DND-41 (cell line): Measurements from ENCODE around the gene CADM2.

Experiments used
- ATAC-seq: fragments of 200-7000 bp; cut with Tn5 transposase; 3 replicates; pipeline ENCODE4 v1.9.1; 2021; ENCODE audit warnings: low read depth; ENCODE audit not compliant: insufficient read depth
- DNase-seq: peaks from one replicate; pipeline ENCODE4 v3.0.0-alpha.2; 2020
- H2AFZ ChIP-seq: 2 replicates; pipeline ENCODE4 v1.6.0; 2012; ENCODE audit warnings: low read depth, low read length
- H3K27ac ChIP-seq: 2 replicates; pipeline ENCODE4 v1.5.1; 2012; ENCODE audit warnings: low read length, inconsistent platforms
- H3K27me3 ChIP-seq: fragments of 200-600 bp; sonication (generic); 2 replicates; pipeline ENCODE4 v1.6.0; 2012; ENCODE audit warnings: low read length, mild to moderate bottlenecking, inconsistent platforms; ENCODE audit not compliant: insufficient read depth, poor library complexity
- H3K36me3 ChIP-seq: 2 replicates; pipeline ENCODE4 v1.5.1; 2012; ENCODE audit warnings: low read length, inconsistent platforms; ENCODE audit not compliant: insufficient read depth
- H3K4me1 ChIP-seq: 2 replicates; pipeline ENCODE4 v1.5.1; 2012; ENCODE audit warnings: mild to moderate bottlenecking, low read length; ENCODE audit not compliant: insufficient read depth
- H3K4me2 ChIP-seq: 2 replicates; pipeline ENCODE4 v1.6.0; 2012; ENCODE audit warnings: mild to moderate bottlenecking, moderate library complexity, low read length, inconsistent platforms; ENCODE audit not compliant: insufficient read depth
- H3K4me3 ChIP-seq, 2 experiments: fragments of 200-600 bp in 1 of 2; shearing (Covaris generic) in 1 of 2; 2 replicates each; pipeline ENCODE4 v1.5.1; 2012 to 2016; ENCODE audit warnings: inconsistent platforms in 2 of 2, low read length in 2 of 2, mild to moderate bottlenecking in 2 of 2, low read depth in 1 of 2, moderate library complexity in 1 of 2
- H3K79me2 ChIP-seq: 2 replicates; pipeline ENCODE4 v1.6.0; 2012; ENCODE audit warnings: low read length, inconsistent platforms; ENCODE audit not compliant: insufficient read depth
- H3K9ac ChIP-seq: 2 replicates; pipeline ENCODE4 v1.6.0; 2012; ENCODE audit warnings: low read depth, mild to moderate bottlenecking, inconsistent platforms, low read length, moderate library complexity
- H3K9me3 ChIP-seq: 2 replicates; pipeline ENCODE4 v1.5.1; 2012; ENCODE audit warnings: low read length, moderate library complexity, mild to moderate bottlenecking, inconsistent platforms; ENCODE audit not compliant: insufficient read depth, severe bottlenecking
- H4K20me1 ChIP-seq: 2 replicates; pipeline ENCODE4 v1.6.0; 2012; ENCODE audit warnings: low read length; ENCODE audit not compliant: insufficient read depth
- EZH2 ChIP-seq: IDR thresholded peaks from 3 replicates; pipeline ENCODE4 v1.6.1; 2012; ENCODE audit warnings: borderline replicate concordance, low read depth, mild to moderate bottlenecking, moderate library complexity, low read length, inconsistent platforms; ENCODE audit not compliant: severe bottlenecking
- TF ChIP-seq, protein P1 (sequence below): IDR thresholded peaks from 2 replicates; pipeline ENCODE4 v1.5.1; 2012; ENCODE audit warnings: borderline replicate concordance, low read length, moderate library complexity, mild to moderate bottlenecking; ENCODE audit not compliant: poor library complexity, severe bottlenecking; ENCODE audit errors: extremely low read depth

Gene CADM2

DNA sequence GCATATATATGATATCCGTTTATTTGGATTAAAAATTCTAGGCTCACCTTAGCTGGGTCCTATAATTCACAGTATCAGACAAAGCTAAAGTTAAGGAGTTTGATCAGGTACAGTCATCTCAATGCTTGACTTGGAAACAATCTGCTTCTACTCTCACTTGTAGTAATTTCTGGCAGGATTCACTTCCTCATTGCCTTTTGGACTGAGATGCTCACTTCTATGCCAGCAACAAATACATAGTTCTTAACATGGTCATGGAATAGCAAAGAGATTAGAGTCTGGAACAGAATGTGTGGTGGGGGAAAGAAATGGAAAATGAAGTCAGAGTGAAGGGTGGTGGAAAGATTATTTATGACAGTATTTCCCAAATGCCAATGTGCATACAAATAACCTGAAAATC, 693.6 kb downstream of the CADM2 start:
- H2AFZ ChIP-seq, result no peak overlapping the region
- TF ChIP-seq EZH2, result no peak
- TF ChIP-seq, protein P1, sequence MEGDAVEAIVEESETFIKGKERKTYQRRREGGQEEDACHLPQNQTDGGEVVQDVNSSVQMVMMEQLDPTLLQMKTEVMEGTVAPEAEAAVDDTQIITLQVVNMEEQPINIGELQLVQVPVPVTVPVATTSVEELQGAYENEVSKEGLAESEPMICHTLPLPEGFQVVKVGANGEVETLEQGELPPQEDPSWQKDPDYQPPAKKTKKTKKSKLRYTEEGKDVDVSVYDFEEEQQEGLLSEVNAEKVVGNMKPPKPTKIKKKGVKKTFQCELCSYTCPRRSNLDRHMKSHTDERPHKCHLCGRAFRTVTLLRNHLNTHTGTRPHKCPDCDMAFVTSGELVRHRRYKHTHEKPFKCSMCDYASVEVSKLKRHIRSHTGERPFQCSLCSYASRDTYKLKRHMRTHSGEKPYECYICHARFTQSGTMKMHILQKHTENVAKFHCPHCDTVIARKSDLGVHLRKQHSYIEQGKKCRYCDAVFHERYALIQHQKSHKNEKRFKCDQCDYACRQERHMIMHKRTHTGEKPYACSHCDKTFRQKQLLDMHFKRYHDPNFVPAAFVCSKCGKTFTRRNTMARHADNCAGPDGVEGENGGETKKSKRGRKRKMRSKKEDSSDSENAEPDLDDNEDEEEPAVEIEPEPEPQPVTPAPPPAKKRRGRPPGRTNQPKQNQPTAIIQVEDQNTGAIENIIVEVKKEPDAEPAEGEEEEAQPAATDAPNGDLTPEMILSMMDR, result no peak
- no peak overlapping the region for H3K27ac ChIP-seq
- H3K9me3 ChIP-seq, result no peaks in the 10 kb centered on the region
- no peaks in the 10 kb centered on the region for H4K20me1 ChIP-seq
- no peak overlapping the region for H3K4me3 ChIP-seq
- no peaks in the 10 kb centered on the region for H3K4me1 ChIP-seq
- ATAC-seq (no peak), DNase-seq (no peak)
- H3K27me3 ChIP-seq, result no peaks in the 10 kb centered on the region
- no peak overlapping the region for H3K9ac ChIP-seq
- H3K36me3 ChIP-seq, result no peaks in the 10 kb centered on the region
- no peak overlapping the region for H3K4me2 ChIP-seq
- no peaks in the 10 kb centered on the region for H3K79me2 ChIP-seq

DNA sequence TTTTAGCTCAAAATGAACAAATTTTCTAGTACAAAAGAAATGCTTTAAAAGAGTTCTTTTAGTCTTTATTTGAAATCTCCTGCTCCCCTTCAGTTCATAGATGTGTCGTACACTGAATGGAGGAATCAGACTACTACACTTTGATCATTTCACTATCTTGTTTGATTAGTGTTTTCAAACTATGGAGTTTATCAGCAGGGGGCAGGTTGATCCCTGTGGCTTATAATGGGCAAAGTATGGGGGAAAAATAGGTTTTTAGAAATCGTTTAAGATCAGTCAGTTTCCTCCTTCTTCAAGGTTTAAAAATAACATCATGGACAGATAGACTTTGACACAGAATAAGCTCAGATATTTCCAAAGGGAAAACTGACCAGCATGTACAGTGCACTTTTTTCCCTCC, 701.7 kb downstream of the CADM2 start:
- H3K4me2 ChIP-seq, result no peak overlapping the region
- DNase-seq, result no peak
- no peak overlapping the region for H3K27ac ChIP-seq
- ATAC-seq, result no peak
- H3K9ac ChIP-seq, result no peak overlapping the region
- no peaks in the 10 kb centered on the region for H3K36me3 ChIP-seq
- H3K4me3 ChIP-seq, result no peak overlapping the region
- no peaks in the 10 kb centered on the region for H3K9me3 ChIP-seq
- H3K79me2 ChIP-seq, result no peaks in the 10 kb centered on the region
- no peak for TF ChIP-seq EZH2
- H4K20me1 ChIP-seq, result no peaks in the 10 kb centered on the region
- H2AFZ ChIP-seq, result no peak overlapping the region
- no peaks in the 10 kb centered on the region for H3K4me1 ChIP-seq
- H3K27me3 ChIP-seq, result no peaks in the 10 kb centered on the region

DNA sequence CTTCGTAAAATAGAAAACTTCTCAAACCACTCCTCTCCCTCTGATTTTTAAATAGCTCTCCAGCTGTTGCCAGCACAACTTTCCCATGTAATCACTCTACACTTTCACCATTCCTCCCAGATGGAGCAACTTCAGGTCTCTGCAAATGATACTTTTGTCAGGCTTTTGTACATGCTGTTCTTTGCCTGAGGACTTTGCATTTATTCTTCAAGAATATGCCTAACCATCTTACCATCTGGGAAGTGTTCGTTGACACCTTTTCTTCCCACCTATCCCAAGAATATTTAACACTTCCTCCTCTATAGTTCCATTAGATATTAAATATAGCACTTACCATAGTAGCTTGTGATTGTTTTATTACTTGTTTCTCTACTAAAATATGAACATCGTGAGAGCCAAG, 703.7 kb downstream of the CADM2 start:
- DNase-seq (no peak), ATAC-seq (no peak)
- Histone ChIP-seq H3K4me2 (no peak overlapping the region), H3K79me2 (no peaks in the 10 kb centered on the region), H2AFZ (no peak overlapping the region), H3K27me3 (no peaks in the 10 kb centered on the region), H3K9me3 (no peaks in the 10 kb centered on the region), H3K27ac (no peak overlapping the region), H3K4me3 (no peak overlapping the region), H3K4me1 (no peaks in the 10 kb centered on the region), H3K36me3 (no peaks in the 10 kb centered on the region), H3K9ac (no peak overlapping the region), H4K20me1 (no peaks in the 10 kb centered on the region)
- TF ChIP-seq, protein P1, result no peak
- no peak for TF ChIP-seq EZH2

DNA sequence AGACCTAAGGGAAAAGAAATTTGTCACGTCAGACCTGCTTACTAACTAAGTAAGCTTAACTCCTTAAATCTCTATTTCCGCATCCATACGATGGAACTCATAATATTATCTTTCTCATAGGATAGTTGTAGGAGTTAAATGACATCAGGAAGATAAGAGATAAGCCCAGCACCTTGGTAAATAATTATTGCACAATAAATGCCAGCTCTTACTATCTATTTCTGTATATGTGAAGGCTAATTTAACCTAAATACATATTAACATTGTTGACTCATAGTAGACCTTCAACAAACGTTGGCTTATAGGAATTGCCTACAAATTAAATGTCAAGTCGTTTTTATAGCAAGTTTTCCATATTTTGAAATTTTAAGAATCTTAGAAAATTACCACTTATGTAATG, 709.0 kb downstream of the CADM2 start:
- TF ChIP-seq, protein P1, result no peak
- no peak for TF ChIP-seq EZH2
- Histone ChIP-seq H3K36me3 (no peaks in the 10 kb centered on the region), H2AFZ (no peak overlapping the region), H3K27ac (no peak overlapping the region), H3K4me3 (no peak overlapping the region), H3K4me2 (no peak overlapping the region), H3K79me2 (no peaks in the 10 kb centered on the region), H3K9ac (no peak overlapping the region), H3K9me3 (no peaks in the 10 kb centered on the region), H3K27me3 (no peaks in the 10 kb centered on the region), H4K20me1 (no peaks in the 10 kb centered on the region), H3K4me1 (no peaks in the 10 kb centered on the region)
- ATAC-seq (no peak), DNase-seq (no peak)
